NCI-H2029 treated with DMSO at 0.1 percent for 48 hours (cell line): Measurements from ENCODE around the gene PBX1.

Experiments
- DNase-seq: peaks from one replicate; lab custom pipeline; 2025; lab: John Stamatoyannopoulos, UW

Gene PBX1

GRCh38 chr1:164563721-164564360 lies 4.9 kb downstream of the PBX1 start:
- DNase-seq, result no peak

DNA sequence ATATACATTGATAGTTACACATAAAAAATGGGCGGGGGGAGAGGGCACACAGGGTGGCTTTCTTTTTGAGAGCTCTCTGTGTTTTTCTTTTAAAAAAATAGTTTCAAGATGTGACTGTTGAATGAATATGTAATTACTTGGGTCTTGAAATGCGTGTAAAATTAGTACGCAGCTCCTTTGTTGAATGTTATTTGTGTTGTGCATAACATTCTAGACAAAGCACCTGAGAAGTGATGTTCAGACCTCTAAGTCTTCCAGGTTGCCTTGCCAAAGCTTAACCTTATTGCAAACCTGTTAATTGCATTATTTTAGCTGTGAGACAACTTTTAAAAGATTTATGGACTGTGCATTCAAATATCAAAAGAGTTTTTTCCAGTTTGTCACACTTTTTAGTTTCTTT lies 5.4 kb downstream of the PBX1 start:
- no peak for DNase-seq

DNA sequence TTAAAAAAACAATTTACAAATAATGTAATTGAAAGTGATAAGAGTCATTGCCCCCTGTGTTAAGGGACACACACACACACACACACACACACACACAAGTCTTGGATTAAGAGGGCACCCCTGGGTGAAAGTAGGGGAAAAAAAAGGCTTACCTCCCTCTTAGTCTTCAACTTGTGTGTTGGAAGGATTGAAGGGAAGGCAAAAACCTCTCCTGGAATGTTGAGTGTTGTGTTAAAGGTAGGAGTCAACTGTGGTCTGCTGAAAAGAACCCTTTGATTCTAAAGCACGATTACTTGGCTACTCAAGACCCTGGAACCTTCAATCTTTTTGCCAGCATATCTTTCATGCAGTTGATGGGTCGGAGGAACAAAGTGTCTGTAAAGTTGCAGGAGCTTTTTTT lies 6.4 kb downstream of the PBX1 start:
- DNase-seq, result no peak

DNA sequence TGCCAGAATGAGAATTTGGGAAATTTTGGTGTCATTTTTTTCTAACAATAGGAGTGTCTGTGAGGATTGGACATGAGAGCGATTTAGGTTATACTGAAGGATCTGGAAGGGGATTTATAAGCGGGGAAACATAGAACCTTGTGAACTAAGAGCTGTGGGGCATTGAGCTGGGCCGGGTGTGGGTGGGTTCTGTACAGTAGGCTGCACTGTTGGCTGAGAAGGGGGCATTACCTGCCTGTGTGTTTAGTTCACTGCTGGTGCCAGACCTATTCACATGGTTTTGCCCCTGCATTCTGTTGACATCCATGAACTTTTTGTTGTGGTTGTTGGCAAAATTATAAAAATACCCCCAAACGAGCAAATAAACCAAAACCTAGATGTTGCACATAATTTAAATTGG lies 8.8 kb downstream of the PBX1 start:
- DNase-seq, result no peak

- no peak for DNase-seq
These were observed 10.3 kb downstream of the PBX1 start for GRCh38 chr1:164569241-164569640.

DNA sequence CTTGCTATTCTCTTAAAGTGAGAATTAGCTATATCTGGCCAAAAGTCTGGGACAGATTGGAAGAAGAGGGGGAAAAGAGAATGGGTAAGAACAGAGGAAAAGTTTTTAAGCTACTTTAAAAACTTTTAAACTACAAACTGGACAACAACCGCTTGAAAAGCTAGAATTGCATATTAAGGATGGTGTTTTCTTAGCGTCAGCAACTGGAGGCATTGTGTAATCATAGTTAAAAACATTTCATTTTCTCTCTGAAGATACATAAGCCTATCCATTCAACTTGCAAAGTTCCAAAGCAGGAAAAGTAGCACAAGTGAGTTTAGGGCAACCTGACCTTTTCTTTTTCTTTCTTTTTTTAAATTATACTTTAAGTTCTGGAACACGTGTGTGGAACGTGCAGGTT lies 10.9 kb downstream of the PBX1 start:
- DNase-seq, result no peak

DNA sequence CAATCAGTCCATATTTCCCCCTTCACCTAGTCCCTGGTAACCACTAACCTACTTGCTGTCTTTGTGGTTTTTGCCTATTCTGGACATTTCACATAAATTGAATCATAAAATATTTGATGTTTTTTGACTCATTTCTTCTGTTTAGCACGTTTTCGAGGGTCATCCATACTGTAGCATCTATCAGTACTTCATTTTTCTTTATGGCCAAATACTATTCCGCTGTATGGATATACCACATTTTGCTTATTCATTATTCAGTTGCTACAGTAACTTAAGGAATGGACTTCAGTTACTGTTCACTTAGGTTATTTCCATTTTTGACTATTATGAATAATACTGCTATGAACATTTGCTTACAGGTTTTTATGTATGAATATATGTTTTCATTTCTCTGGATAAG lies 12.3 kb downstream of the PBX1 start:
- no peak for DNase-seq

- DNase-seq, result no peak
These were observed 16.4 kb downstream of the PBX1 start for GRCh38 chr1:164575356-164575886.

DNA sequence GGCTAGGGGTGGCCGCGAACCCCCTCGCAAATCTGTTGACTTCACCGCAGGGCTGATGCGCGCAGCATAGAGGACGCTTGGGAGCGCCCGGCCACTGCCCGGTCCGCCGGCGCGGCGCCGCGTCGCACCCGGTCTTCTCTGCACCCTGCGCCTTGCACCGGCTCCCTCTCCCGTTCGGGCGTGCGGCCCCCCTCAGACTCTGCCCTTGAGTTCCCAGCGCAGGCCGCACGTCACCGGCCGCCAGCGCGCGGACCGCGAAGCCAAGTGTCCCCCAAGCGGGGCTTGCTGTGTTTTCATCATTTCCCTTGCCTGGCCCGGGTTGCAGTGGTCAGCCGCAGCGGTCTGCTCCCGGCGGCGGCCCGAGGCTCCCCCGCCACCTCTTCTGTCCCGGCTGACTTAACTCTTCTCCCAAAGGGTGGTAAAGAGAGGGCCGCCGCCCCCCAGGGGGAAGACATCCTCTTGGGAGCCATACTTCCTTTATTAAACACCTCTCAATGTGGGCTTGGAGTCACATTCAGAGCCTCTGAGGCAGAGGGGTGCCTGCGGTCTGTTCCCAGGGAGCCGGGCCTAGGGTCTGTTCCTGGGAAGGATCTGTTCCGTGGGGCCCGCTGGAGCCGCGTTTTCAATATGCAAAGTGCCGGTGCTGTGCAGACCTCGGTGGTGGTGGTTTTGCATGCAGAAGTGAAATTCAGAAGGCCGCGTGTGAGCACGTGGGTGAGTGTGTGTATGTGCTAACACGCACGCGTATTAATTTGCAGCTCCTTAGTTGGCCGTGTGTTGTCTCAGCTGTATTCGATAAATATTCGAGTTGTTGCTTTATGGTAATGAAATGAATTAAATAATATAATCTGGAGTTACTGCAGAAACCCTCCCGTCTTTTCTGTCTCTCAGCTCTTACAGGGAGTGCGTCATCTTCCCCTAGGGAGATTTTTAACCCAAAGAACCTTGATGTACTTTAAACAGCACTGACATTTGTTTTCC lies 17.6 kb downstream of the PBX1 start:
- no peak for DNase-seq

DNA sequence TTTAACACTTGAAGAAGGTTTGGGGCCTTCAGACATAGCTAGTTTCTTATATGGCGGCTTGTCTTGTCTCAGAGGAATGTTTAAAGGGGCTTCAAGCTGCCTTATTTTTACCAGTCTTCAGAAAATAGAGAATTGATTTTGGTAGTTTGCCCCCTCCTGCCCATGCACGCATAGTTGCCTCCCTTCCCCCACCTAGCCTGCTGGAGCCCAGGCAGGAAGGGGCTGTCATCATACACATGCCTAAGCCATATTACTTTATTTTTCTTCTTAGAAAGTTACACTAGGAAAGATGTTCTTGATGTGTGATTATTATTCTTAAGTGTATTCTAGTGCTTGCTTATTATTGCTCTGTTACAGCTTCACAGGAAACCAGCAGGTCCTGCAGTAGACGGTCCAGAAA lies 18.3 kb downstream of the PBX1 start:
- DNase-seq, result no peak

GRCh38 chr1:164578479-164579200 lies 19.7 kb downstream of the PBX1 start:
- no peak for DNase-seq

- DNase-seq, result no peak
These were observed 20.4 kb downstream of the PBX1 start for GRCh38 chr1:164579381-164579780.

DNA sequence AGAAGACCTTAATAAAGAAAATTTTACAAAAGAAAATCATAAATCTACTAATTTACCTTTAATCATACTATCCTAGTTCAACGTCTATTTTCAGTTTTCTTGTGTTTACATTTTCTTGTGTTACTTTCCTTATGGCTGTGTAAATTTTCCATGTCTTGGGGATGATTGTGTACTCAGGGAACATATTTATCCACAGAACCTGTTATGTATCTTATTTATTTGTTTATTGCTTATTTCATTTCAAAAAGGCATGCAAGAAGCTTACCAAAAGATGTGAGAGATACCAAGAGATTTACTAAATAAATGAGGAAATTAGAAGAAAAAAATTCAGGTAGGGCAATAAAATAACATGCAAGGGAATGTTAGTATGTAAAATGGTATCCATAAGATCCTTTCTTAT lies 22.8 kb downstream of the PBX1 start:
- DNase-seq, result no peak

- DNase-seq, result no peak
These were observed 24.2 kb downstream of the PBX1 start for GRCh38 chr1:164583196-164583595.

- DNase-seq, result no peak
These were observed 25.0 kb downstream of the PBX1 start for GRCh38 chr1:164583835-164584539.

DNA sequence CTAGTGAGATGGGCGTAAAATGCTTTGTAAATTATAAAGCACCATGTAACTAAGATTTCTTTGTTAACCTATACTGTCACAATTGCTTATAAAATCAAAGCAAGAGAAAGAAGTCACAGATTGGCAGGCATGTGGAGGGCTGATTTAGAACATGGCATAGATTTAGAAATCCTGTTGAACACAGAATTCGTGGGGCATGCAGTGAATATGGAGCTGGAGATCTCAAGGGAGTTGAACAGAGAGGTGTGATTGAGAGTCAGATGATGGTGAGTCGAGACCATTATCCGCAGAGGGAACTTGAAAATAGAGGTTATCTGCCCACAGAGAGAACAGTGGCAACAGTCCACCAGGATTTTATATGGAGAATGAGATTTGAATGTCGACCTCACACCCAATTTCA lies 27.6 kb downstream of the PBX1 start:
- DNase-seq, result no peak

DNA sequence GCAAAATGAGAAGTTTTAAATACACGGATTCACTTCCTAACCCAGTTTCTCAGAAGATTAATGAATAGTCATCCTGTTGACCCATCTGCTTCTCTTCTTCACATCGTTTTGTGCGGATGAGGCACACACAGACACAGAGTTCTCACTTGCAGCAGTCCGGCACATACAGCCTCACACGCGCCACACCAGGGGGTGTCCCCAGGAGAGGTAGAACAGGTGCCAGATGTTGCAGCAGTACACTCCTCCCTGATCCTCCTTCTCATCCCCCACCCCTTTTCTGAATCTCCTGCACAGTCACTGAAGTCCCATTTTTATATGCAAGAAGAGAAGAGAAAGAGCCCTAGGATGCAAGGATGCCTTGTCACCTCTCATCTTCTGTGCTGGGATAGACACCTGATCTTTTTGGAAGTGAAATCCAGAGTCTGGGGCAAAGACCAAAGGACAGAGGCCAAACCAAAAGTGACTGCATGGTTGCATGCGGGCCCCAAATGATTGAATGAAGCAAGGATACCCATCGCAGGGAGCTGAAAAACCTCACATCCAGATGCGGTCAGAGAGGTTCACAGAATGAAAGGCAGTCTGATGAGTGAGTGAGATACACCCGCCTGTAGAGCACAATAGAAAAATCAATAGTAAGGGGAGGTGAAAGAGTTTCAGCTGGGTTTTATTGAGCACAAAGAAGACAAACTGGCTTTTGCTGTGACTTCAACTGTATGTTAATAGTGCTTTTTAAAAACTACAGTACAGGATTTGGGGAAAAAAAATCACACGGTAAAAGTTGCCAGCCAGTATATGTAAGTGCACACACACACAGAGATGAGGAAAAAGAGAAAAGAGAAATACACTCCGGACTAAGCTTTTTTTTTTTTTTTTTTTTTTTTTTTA lies 28.9 kb downstream of the PBX1 start:
- DNase-seq, result no peak

- no peak for DNase-seq
These were observed 29.7 kb downstream of the PBX1 start for GRCh38 chr1:164588516-164589341.

DNA sequence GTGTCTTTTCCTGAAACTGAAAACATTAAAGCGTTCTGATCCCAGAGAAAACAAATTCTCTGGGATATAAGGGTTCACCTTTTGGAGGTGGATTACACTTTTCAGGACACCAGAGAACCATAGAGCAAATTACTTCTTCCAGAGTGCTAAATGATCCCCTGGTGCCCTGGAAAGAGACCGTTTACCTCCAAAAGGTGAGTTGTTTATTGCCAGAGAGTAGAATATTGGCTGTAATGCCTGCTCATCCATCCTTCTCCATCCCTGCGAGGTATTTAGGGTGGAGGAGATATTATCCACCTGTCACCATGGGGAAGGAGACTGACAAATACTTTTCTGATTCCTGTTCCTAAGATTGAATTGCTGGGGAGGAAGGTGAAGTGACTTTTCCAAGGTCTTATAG lies 30.4 kb downstream of the PBX1 start:
- DNase-seq, result no peak

- DNase-seq, result no peak
These were observed 31.1 kb downstream of the PBX1 start for GRCh38 chr1:164589961-164590507.
